Measurements from ENCODE around the gene IL1RAPL2. TPM values are rescaled to one million over a fixed set of nuclear protein-coding genes. Genes with fewer than 3 reads are reported as not detected.
"Not testable (repeated sequence)": the region's sequence is repeated elsewhere in the genome, so short reads cannot be mapped to it uniquely, and the experiment has no call there.

The IL1RAPL2 gene
- total RNA-seq, 2 donors from 2014 or later, result not detected

DNA sequence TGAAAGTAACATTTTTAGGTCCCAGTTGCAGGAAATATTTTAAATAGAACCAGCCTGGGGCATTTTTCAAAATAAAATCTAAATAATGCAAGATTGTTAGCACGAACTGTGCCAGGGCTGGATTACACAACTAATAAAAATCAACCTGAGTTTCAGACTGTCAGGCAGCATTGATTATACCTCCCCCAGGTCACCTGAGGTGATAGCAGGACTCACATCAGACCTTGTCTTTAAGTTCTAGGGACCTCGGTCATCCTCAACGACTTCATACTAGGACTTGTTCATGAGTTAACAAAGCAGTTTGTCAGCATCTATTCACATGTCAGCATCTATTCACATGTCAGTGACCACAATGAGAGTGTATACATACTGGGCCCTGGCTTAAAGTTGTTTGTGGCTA lies 663.1 kb downstream of the IL1RAPL2 start:
- no peaks in the 10 kb centered on the region for H3K9me3 ChIP-seq
- TF ChIP-seq, protein P1, sequence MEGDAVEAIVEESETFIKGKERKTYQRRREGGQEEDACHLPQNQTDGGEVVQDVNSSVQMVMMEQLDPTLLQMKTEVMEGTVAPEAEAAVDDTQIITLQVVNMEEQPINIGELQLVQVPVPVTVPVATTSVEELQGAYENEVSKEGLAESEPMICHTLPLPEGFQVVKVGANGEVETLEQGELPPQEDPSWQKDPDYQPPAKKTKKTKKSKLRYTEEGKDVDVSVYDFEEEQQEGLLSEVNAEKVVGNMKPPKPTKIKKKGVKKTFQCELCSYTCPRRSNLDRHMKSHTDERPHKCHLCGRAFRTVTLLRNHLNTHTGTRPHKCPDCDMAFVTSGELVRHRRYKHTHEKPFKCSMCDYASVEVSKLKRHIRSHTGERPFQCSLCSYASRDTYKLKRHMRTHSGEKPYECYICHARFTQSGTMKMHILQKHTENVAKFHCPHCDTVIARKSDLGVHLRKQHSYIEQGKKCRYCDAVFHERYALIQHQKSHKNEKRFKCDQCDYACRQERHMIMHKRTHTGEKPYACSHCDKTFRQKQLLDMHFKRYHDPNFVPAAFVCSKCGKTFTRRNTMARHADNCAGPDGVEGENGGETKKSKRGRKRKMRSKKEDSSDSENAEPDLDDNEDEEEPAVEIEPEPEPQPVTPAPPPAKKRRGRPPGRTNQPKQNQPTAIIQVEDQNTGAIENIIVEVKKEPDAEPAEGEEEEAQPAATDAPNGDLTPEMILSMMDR (IDR thresholded peaks at IDR 0.05), result no peak
- H3K4me1 ChIP-seq, result no peaks in the 10 kb centered on the region
- H3K4me3 ChIP-seq, result no peak overlapping the region
- H3K27ac ChIP-seq, result no peak overlapping the region
- no peak for DNase-seq (ENCODE audit: low spot score)
- H3K36me3 ChIP-seq, result no peaks in the 10 kb centered on the region
- no peaks in the 10 kb centered on the region for H3K27me3 ChIP-seq

GRCh38 chrX:105237407-105237806 lies 671.4 kb downstream of the IL1RAPL2 start:
- H3K27me3 ChIP-seq; H3K9me3 ChIP-seq; H3K4me3 ChIP-seq; H3K36me3 ChIP-seq; H3K27ac ChIP-seq; DNase-seq (ENCODE audit: low spot score); H3K4me1 ChIP-seq: not testable (repeated sequence)

DNA sequence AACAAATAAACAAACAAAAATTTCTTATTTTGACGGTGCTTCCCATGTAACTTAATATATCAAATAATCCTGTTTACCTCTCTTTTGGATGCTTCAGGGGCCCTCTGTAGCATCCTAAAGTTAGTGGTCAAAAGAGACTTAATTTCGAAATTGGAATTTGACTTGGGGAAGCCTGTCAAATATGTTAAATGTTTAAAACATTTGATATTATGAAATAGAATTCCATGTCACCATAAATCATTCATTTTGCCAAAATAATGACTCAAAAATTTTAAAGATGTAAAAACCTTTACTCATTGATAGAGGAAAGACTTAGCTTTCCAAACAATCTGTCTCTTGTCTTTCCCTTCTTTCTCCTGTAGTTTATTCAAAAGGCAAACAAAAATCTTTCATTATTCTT lies 675.1 kb downstream of the IL1RAPL2 start:
- Histone ChIP-seq H3K4me1 (no peaks in the 10 kb centered on the region), H3K4me3 (no peak overlapping the region), H3K36me3 (no peaks in the 10 kb centered on the region), H3K27me3 (no peaks in the 10 kb centered on the region), H3K9me3 (no peaks in the 10 kb centered on the region), H3K27ac (no peak overlapping the region)
- DNase-seq (ENCODE audit: low spot score), result no peak
- TF ChIP-seq, protein P1 (IDR thresholded peaks at IDR 0.05), result no peak

GRCh38 chrX:105260291-105261043 lies 694.5 kb downstream of the IL1RAPL2 start:
- Histone ChIP-seq H3K27me3 (no peaks in the 10 kb centered on the region), H3K27ac (no peak overlapping the region), H3K4me3 (no peak overlapping the region), H3K9me3 (no peaks in the 10 kb centered on the region), H3K4me1 (no peaks in the 10 kb centered on the region), H3K36me3 (no peaks in the 10 kb centered on the region)
- DNase-seq (ENCODE audit: low spot score), result no peak
- TF ChIP-seq, protein P1 (IDR thresholded peaks at IDR 0.05), result no peak

GRCh38 chrX:105263171-105263570 lies 697.2 kb downstream of the IL1RAPL2 start:
- Histone ChIP-seq H3K27ac (no peak overlapping the region), H3K4me1 (no peaks in the 10 kb centered on the region), H3K9me3 (no peaks in the 10 kb centered on the region), H3K4me3 (no peak overlapping the region), H3K27me3 (no peaks in the 10 kb centered on the region), H3K36me3 (no peaks in the 10 kb centered on the region)
- TF ChIP-seq, protein P1 (IDR thresholded peaks at IDR 0.05), result no peak
- no peak for DNase-seq (ENCODE audit: low spot score)

- no peak overlapping the region for H3K27ac ChIP-seq
- no peaks in the 10 kb centered on the region for H3K36me3 ChIP-seq
- DNase-seq (ENCODE audit: low spot score), result no peak
- H3K9me3 ChIP-seq, result no peaks in the 10 kb centered on the region
- no peaks in the 10 kb centered on the region for H3K4me1 ChIP-seq
- no peak overlapping the region for H3K4me3 ChIP-seq
- TF ChIP-seq, protein P1 (IDR thresholded peaks at IDR 0.05), result no peak
- H3K27me3 ChIP-seq, result no peaks in the 10 kb centered on the region
Observed at GRCh38 chrX:105263801-105264200, 697.8 kb downstream of the IL1RAPL2 start.

Measured in right atrium auricular region (tissue), 2 donors.